SJSA1 (cell line): Measurements from ENCODE around the gene LINGO3. TPM values are rescaled to one million over a fixed set of nuclear protein-coding genes. Genes with fewer than 3 reads are reported as not detected.
"Not testable (repeated sequence)": the region's sequence is repeated elsewhere in the genome, so short reads cannot be mapped to it uniquely, and the experiment has no call there.

ENCODE experiments used
- DNase-seq, 2 experiments: peaks; one replicate each; pipeline ENCODE4 v3.0.0-alpha.2; 2015 to 2020; ENCODE audit warnings: low spot score in 2 of 2, low read depth in 1 of 2
- H3K27ac ChIP-seq: fragments of 250-450 bp; sonication (Bioruptor Pico); 2 replicates; pipeline ENCODE4 v1.5.1; 2020; ENCODE audit warnings: mild to moderate bottlenecking, moderate library complexity
- H3K27me3 ChIP-seq: fragments of 250-450 bp; sonication (Bioruptor Pico); replicated peaks from 2 replicates; pipeline ENCODE4 v1.5.1; 2020; ENCODE audit warnings: mild to moderate bottlenecking, moderate library complexity
- H3K36me3 ChIP-seq: fragments of 250-450 bp; sonication (Bioruptor Pico); 2 replicates; pipeline ENCODE4 v1.5.1; 2020; ENCODE audit warnings: mild to moderate bottlenecking
- H3K4me1 ChIP-seq: fragments of 250-450 bp; sonication (Bioruptor Pico); replicated peaks from 2 replicates; pipeline ENCODE4 v1.6.1; 2021; ENCODE audit warnings: mild to moderate bottlenecking
- H3K4me3 ChIP-seq: fragments of 250-450 bp; sonication (Bioruptor Pico); 2 replicates; pipeline ENCODE4 v1.5.1; 2020; ENCODE audit warnings: mild to moderate bottlenecking
- H3K9me3 ChIP-seq: fragments of 250-450 bp; sonication (Bioruptor Pico); replicated peaks from 2 replicates; pipeline ENCODE4 v1.5.1; 2020; ENCODE audit warnings: mild to moderate bottlenecking
- total RNA-seq: library from RNA; depleted of rRNA; stranded (reverse); fragments of >200 nt; shearing (Covaris generic); gene quantifications from 2 replicates; pipeline ENCODE4 v1.2.3, GENCODE V29; 2014

LINGO3 gene
- total RNA-seq, 1 experiment from 2014 or later = not detected

DNA sequence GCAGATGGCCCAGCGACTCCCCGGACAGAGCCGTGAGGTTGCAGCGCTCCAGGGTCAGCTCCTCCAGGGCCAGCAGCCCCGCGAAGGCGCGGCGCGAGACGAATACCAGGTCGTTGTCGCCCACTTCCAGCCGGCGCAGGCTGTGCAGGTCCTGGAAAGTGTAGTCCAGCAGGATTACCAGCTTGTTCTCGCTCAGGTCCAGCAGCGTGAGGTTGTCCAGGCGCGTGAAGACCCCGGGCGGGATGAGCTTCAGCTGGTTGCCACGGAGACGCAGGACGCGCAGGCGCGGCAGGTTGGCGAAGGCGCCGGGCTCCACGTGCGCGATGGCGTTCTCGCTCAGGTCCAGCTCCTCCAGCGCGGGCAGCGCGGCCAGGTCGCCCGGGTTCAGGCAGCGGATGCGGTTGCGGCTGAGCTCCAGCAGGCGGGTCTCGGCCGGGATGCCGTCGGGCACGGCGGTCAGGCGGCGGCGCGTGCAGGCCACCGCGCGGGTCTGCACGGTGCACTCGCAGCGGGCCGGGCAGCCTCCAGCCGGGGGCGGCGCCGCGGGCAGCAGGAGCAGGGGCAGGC lies 16.7 kb downstream of the LINGO3 start:
- Histone ChIP-seq H3K27ac (no peak overlapping the region), H3K4me3 (no peak overlapping the region), H3K27me3 (no peaks in the 10 kb centered on the region; the same call in 1 of the 2 replicates), H3K36me3 (no peaks in the 10 kb centered on the region), H3K9me3 (no peaks in the 10 kb centered on the region), H3K4me1 (no peaks in the 10 kb centered on the region)
- DNase-seq = no peak

DNA sequence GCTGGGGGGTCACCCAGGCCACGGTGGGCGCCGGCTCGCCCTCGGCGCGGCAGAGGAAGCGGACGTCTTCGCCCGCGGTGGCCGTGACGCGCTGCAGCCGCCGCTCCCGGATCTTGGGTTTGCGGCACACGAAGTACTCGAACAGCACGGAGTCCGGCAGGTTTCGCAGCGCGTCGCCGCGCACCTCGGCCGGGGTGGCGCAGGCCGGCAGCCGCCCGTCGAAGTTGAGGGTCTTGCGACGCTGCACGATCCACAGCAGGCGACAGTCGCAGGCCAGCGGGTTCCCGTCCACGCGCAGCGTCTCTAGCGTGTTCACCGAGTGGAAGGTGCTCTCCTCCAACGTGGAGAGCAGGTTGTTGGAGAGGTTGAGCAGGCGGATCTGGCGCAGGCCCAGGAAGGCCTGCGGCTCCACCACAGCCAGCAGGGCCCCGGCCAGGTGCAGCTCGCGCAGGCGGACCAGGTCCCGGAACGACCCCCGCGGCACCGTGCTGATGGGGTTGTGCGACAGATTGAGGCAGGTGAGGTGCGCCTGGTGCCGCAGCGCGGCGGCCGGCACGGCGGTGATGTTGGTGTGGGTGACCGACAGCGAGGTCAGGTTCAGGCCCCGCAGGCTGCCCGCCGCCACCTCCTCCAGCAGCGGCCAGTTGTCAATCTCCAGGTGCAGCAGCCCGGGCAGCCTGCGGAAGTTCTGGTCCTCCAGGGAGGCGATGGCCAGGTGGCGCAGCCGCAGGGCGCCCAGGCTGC lies 17.3 kb downstream of the LINGO3 start:
- Histone ChIP-seq H3K9me3 (no peaks in the 10 kb centered on the region), H3K27ac (no peak overlapping the region), H3K4me1 (no peaks in the 10 kb centered on the region), H3K36me3 (no peaks in the 10 kb centered on the region), H3K4me3 (no peak overlapping the region), H3K27me3 (no peaks in the 10 kb centered on the region; the same call in 1 of the 2 replicates)
- no peak for DNase-seq

DNA sequence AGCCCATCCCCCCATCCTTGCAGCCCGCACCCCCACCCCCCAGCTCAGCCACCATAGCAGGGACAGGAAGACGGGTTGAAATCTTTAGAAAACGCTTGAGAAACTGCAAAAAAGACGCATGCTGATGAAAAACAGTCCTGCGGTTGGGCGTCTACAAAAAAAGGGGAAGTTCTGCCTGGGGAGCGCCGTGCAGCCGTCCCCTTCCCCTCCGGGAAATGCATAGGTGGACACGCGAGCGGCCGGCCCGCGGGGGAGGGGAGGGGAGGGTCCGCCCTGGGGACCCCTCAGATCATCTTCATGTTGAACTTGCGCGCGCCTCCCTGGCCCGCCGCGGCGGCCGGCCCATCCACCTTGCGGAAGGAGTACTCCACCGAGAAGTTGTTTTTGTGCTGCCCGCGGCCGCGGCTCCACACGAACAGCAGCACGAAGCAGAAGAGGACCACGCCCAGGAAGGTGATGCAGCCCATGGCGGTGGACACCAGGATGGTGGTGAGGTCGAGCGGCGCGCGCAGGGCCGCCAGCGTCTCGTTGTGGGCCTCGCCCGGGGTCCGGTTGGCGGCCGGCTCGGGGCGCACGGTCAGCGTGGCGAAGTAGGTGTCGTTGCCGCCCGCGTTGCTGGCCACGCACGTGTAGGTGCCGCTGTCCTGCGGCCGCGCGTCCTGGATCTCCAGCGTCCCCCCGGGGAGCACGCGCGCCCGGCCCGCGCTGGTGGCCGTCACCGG lies 18.1 kb downstream of the LINGO3 start:
- Histone ChIP-seq H3K27me3 (no peaks in the 10 kb centered on the region; the same call in 1 of the 2 replicates), H3K4me1 (no peaks in the 10 kb centered on the region), H3K36me3 (no peaks in the 10 kb centered on the region), H3K27ac (no peak overlapping the region), H3K4me3 (no peak overlapping the region), H3K9me3 (no peaks in the 10 kb centered on the region)
- no peak for DNase-seq

DNA sequence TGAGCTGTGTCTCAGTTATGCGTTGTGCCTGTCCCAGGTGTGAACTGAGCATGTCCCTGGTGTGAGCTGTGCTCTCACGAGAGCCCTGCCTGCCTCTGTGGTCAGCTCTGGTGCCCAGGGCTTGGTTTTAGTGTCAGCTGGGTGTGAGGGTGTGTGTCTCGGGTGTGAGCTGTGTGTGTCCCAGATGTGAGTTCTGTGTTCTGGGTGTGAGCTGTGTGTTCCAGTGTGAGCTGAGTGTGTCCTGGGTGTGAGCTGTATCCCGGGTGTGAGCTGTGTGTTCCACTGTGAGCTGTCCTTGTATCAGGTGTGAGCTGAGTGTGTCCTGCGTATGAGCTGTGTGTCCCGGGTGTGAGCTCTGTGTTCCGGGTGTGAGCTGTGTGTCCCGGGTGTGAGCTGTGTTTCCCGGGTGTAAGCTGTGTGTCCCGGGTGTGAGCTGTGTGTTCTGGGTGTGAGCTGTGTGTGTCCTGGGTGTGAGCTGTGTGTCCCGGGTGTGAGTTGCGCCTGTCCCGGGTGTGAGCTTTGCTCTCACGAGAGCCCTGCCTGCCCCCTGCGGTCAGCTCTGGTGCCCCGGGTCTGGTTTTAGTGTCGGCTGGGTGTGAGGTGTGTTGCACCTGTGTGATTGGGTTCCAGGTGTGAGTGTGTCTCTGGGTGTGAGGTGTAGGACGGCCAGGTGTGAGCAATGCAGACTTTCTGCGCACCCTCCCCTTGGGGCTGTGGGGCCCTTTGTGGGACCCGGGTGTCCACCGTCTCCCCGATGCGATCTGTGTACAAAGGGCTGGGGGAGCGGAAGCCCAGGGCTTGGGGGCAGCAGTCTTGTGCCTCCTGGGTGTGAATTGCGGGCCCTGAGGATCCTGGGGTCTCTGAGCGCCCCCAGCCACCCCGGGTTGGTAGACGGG lies 18.9 kb downstream of the LINGO3 start:
- Histone ChIP-seq H3K4me3 (no peak overlapping the region), H3K4me1 (no peaks in the 10 kb centered on the region), H3K36me3 (no peaks in the 10 kb centered on the region), H3K27me3 (no peaks in the 10 kb centered on the region; the same call in 1 of the 2 replicates), H3K9me3 (no peaks in the 10 kb centered on the region), H3K27ac (no peak overlapping the region)
- no peak for DNase-seq

DNA sequence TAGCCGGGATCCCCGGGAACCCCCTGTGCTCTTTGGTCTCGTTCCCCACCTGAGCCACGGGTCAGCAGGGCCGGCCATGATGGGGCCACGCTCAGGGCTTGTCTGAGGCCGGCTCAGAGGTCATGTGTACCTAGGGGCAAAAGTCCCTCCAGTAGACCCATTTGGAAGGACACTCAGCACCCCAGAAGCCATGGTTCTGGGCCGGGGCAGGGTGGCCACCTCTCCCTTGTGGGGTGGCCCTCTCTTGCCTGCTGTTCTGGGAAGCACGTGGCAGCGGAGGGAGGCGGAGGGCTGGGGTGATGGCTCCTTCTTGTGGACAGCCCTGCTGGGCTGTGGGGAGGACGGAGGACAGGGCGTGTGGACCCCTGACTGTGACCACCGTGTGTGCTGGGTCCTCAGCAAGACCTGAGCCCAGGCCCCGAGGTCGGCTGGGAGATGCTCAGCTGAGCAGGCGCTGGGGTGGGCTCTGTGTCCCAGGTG lies 19.6 kb downstream of the LINGO3 start:
- no peaks in the 10 kb centered on the region for H3K9me3 ChIP-seq
- no peaks in the 10 kb centered on the region for H3K4me1 ChIP-seq
- no peak overlapping the region for H3K4me3 ChIP-seq
- H3K27me3 ChIP-seq = no peaks in the 10 kb centered on the region; the same call in 1 of the 2 replicates
- no peak for DNase-seq
- H3K36me3 ChIP-seq = no peaks in the 10 kb centered on the region
- H3K27ac ChIP-seq = no peak overlapping the region

DNA sequence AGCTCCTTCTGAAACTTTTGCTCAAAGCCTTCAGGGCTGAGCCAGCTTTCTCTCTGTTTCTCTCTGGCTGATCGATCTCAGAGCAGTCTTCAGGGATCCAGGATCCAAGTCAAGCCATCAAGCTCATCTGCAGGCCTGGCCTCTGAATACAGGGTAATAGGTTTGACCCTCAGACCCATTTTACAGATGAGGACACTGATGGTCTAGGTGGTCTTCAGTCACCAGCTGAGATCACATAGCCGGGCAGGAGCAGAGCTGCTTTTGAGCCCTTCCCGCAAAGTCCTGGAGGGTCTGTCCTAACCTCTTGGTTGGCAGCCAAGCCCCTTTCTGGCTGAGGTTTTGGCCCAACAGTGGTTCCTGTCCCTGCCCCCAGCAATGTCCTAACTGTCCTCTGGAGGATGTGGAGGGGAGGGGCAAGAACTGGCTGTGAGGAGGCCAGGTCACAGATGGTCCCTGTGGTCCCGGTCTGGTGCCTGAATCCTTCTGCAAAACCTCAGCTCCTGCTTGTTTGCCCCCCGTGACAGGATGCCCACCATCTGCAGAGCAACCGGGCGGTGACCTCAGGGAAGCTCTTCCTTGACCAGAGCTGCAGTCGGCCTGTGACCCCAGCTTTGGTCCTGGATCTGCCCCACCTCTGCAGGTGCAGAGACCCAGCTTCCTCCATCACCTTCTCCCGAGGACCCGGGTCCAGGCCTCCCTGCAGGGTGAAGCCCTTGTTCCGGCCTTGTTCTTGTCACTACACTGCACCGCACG lies 20.2 kb downstream of the LINGO3 start:
- DNase-seq = no peak
- no peaks in the 10 kb centered on the region; the same call in 1 of the 2 replicates for H3K27me3 ChIP-seq
- H3K36me3 ChIP-seq = no peaks in the 10 kb centered on the region
- no peaks in the 10 kb centered on the region for H3K4me1 ChIP-seq
- no peak overlapping the region for H3K27ac ChIP-seq
- H3K4me3 ChIP-seq = no peak overlapping the region
- no peaks in the 10 kb centered on the region for H3K9me3 ChIP-seq

DNA sequence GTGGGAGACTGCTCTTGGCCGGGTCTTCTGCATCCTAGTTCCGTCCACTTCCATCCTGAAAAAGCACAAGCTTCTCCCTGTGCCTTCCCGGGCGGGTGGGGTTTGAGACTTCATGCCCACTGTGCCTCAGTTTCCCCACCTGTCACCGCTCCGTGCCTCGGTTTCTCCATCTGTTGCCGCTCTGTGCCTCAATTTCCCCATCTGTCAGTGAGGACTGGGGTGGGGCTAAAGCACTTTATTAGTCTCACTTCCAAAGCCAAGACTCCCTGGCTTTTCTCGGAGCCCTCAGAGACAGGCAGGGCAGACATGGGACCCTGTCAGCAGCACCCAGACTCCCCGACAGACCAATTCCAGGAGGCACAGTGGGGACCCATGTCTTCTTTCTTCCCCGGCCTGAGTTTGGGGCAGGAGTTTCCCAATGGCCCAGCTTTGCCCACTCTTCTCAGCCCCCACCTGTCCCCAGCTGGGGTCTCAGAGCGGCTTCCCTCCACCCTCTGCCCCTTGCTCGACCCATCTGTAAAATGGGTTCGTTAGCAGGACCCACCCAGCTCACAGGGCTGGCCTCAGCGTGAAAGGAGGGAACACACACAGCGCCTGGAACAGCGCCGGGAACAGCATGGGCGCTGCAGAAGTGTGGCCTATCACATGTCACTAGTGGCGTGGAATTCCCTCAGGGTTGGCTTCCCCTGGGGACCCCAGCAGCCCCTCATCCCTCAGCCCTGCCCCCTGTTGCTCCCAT lies 21.4 kb downstream of the LINGO3 start:
- H3K36me3 ChIP-seq = no peaks in the 10 kb centered on the region
- H3K27me3 ChIP-seq = no peaks in the 10 kb centered on the region; the same call in 1 of the 2 replicates
- DNase-seq = no peak
- peaks cover 6% of the 10 kb centered on the region for H3K4me1 ChIP-seq
- H3K4me3 ChIP-seq = no peak overlapping the region
- no peak overlapping the region for H3K27ac ChIP-seq
- no peaks in the 10 kb centered on the region for H3K9me3 ChIP-seq

DNA sequence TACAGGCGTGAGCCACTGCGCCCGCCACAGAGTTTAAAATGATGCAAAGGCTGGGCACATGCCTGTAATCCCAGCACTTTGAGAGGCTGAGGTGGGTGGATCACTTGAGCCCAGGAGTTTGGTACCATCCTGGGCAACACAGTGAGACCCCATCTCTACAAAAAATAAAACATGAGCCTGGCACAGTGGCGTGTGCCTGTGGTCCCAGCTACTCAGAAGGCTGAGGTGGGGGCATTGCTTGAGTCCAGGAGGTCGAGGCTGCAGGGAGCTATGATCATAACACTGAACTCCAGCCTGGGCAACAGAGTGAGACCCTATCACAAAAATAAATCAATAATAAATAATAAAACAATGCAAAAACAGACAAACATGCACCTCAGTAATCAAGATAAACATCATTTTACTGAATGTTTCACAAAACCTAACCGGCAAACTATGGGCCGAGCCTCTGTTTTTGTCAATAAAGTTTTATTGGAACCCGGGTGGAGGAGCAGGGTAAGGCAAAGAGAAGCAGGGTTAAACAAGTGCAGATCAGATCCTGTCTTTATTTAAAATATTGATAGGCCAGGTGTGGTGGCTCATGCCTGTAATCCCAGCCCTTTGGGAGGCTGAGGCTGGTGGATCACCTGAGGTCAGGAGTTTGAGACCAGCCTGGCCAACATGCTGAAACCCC lies 24.0 kb downstream of the LINGO3 start:
- Histone ChIP-seq H3K36me3 (no peaks in the 10 kb centered on the region), H3K27ac (no peak overlapping the region), H3K4me1 (peaks cover 6% of the 10 kb centered on the region), H3K9me3 (no peaks in the 10 kb centered on the region), H3K27me3 (no peaks in the 10 kb centered on the region), H3K4me3 (no peak overlapping the region)
- DNase-seq = no peak

DNA sequence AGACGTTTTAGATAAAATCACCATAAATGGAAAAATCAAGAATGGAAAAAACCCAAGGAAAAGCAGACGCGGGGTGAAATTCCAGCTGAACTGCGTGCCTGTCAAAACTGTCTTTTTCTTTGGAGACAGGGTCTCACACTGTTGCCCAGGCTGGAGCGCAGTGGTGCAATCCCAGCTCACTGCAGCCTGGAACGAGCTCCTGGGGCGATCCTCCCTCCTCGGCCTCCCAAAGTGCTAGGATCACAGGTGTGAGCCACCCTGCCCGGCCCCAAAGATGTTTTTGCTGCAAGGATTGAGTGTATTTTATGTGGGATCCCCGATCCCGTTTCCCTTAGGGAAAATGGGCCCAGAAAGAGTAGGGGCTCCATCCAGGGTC lies 25.1 kb downstream of the LINGO3 start:
- Histone ChIP-seq H3K27ac (no peak overlapping the region), H3K4me3 (no peak overlapping the region), H3K27me3 (no peaks in the 10 kb centered on the region), H3K4me1 (peaks cover 6% of the 10 kb centered on the region), H3K9me3 (no peaks in the 10 kb centered on the region), H3K36me3 (no peaks in the 10 kb centered on the region)
- no peak for DNase-seq

DNA sequence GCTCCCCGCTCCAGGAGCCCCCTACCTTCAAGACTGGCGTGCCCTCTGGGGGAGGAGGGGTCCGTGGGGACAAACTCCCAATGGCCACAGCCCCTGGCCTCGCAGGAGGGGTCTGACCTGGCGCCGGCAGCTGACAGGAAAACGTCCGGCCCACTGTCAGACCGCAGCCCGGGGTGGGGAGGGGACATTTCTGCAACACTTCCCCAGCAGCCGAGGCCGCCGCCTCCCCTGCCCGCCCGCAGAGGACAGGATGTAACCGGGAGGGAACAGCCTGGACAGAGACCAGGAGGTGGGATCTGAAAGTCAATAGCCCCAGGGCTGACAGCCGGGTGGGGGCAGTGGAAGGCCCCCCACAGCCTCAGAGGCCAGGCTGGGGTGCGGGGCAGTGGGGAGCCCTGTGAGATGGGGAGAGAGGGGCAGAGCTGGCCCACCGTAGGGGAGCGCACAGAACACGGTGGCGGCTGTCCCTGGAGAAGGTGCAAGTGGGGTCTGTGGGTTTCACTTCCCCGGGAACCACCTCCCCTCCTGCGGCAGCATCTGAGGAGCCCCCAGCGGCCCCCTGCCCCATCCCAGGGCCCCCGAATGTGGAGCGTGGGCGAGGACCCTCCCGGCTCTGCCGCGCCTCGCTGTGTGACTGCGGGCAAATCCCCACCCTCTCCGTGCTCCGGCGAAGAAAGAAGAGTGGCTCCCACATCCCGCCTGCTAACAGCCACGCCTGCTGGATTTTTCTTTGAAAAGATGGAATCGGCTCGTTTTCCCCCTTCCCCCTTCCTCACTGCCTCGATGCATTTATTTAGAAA lies 25.7 kb downstream of the LINGO3 start, which contains the start of gene PEAK3:
Gene PEAK3, minus strand, starts transcription at position 114 of the 800 bp plus-strand sequence. CDS start 1,244 bp downstream, outside the sequence.
- Histone ChIP-seq H3K9me3 (no peaks in the 10 kb centered on the region), H3K27me3 (no peaks in the 10 kb centered on the region), H3K4me3 (no peak within 1 kb of the TSS), H3K4me1 (peaks cover 6% of the 10 kb centered on the region), H3K36me3 (peaks cover 2% of the 10 kb centered on the region; the same call in 1 of the 2 replicates), H3K27ac (no peak within 1 kb of the TSS)
- DNase-seq = no peak

DNA sequence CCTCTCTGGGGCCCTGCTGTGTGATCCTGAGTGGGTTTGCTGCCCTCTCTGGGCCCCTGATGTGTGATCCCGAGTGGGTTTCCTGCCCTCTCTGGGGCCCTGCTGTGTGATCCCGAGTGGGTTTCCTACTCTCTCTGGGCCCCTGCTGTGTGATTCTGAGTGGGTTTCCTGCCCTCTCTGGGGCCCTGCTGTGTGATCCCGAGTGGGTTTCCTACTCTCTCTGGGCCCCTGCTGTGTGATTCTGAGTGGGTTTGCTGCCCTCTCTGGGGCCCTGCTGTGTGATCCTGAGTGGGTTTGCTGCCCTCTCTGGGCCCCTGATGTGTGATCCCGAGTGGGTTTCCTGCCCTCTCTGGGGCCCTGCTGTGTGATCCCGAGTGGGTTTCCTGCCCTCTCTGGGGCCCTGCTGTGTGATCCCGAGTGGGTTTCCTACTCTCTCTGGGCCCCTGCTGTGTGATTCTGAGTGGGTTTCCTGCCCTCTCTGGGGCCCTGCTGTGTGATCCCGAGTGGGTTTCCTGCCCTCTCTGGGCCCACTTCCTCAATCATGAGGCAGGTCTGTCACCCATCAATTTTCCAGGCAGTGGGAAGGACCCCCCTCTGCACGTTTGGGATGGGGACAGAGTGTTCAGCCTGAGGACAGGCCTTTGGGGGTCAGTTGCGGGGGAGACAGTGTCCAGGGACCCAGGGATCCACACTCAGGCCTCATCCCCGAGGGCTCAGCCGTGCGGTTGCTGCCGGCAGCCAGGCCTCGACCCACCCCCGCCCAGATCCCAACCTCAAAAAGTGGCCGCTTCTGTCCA lies 26.5 kb downstream of the LINGO3 start:
- H3K27ac ChIP-seq, H3K4me1 ChIP-seq, H3K4me3 ChIP-seq, H3K9me3 ChIP-seq, DNase-seq, H3K27me3 ChIP-seq: not testable (repeated sequence)
- peaks cover 10% of the 10 kb centered on the region for H3K36me3 ChIP-seq
